Effector CD8-positive, alpha-beta T cell (primary cell): ENCODE measurements around the gene CAPN11.
"Not testable (repeated sequence)": the region's sequence is repeated elsewhere in the genome, so short reads cannot be mapped to it uniquely, and the experiment has no call there.

ENCODE experiments used
- DNase-seq: peaks from one replicate; lab custom pipeline; 2025; lab: John Stamatoyannopoulos, UW

Gene CAPN11

GRCh38 chr6:44181784-44182183 is 23.2 kb downstream of the CAPN11 start:
- not testable (repeated sequence) for DNase-seq

DNA sequence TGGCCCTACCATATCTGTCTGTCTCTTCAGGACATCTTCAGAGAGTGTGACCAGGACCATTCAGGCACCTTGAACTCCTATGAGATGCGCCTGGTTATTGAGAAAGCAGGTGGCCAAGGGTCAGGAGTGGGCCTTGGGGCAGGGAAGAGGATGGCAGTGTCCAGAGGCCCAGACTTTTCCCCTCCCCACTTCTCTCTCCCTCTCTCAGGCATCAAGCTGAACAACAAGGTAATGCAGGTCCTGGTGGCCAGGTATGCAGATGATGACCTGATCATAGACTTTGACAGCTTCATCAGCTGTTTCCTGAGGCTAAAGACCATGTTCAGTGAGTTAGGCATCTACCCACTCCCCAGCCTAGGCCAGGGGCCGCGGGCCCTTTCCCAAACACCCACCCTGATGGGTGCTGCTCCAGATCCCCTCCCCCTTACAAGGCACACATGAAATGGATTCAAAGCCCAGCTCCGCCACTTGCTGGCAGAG is 24.3 kb downstream of the CAPN11 start:
- no peak for DNase-seq

DNA sequence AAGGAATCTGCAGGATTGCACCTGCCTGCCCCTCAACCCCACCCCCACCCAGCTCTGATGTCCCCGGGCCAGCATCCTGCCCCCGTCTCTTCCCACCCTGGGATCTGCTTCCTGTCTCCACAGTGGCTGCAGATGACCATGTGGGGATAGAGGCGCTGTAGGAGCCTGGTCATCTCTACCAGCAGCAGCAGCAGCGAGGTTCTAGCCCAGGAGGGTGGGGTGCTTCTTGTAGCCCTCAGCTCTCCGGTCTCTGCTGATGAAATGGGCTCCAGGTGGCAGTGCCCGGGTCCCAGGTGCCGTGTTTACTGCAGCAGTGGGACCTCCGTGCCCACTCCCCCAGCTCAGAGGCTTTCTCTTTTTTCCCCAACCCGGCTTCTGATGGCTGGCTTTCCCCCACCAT is 25.2 kb downstream of the CAPN11 start:
- DNase-seq = no peak

DNA sequence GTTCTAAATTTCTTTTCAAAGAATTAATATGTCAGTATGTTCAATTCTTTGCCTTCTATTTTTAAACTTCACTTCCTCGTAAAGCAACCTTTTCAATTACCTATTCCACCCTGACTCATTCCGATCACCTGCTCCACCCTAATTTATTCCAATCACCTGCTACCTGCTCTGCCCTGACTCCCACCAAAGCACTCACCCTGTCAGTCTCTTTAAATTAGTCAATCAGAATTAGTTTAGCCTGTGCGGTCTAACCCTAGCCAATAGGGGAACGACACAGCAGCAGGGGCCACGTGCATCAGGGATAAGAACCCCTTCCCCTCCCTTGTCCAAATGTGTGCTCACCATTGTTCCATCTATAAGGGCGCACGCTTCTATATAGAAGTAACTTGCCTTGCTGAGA is 26.7 kb downstream of the CAPN11 start:
- not testable (repeated sequence) for DNase-seq

GRCh38 chr6:44185953-44186634 is 27.5 kb downstream of the CAPN11 start:
- DNase-seq = no peak

GRCh38 chr6:44186635-44187025 is 28.0 kb downstream of the CAPN11 start:
- DNase-seq = no peak

- DNase-seq = no peak
Measured at GRCh38 chr6:44188819-44189218, 30.2 kb downstream of the CAPN11 start.

GRCh38 chr6:44189257-44189656 is 30.6 kb downstream of the CAPN11 start:
- no peak for DNase-seq

- DNase-seq = no peak
Measured at GRCh38 chr6:44190715-44191114, 32.1 kb downstream of the CAPN11 start.

DNA sequence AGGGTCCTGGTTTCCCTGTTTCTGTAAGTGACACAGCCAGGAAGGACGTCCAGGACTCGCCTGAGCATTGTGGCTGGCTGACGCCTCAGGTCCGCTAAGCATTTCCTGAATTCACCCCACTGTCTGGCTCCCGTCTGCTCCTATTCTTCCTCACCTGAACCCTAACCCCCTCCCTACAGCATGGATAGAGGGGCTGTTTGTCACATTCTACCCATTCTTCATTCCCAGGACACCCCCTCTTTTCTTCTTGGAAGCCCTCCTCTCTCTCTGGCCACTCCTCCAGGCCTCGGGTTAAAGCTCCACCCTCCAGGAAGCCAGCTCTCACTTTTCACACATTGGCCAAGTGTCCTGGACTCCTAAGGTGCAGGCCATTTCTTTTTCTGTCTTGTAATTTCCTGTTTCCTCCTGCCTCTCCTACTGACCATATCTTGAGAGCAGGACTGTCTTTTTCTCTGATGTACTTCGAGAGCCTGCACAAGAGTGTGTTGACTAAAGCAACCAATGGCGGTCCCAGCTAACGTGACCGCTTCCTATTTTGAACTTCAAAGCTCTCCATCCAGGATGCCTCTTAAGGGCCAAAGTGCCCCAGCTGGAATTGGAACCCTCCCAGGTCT is 33.9 kb downstream of the CAPN11 start:
- no peak for DNase-seq

DNA sequence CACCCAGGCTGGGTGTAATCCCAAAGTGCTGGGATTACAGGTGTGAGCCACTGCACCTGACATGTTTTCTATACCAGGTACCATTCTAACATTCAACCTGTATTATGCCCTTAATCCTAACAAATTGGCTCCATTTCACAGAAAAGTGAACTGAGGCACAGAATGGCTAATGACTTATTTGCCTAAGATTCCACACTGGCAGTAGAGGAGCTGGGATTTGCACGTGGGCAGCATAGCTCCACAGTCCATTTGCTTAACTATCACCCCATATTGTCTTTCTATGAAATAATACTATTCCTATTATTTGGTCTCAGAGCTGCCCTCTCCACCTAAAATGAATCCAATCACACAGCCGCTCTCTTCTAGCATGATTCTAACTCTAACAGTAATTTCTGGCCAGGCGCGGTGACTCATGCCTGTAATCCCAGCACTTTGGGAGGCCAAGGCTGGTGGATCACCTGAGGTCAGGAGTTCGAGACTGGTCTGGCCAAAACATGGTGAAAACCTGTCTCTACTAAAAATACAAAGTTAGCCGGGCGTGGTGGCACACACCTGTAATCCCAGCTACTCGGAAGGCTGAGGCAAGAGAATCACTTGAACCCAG is 34.8 kb downstream of the CAPN11 start:
- DNase-seq = no peak

- no peak for DNase-seq
Measured at GRCh38 chr6:44194326-44194725, 35.7 kb downstream of the CAPN11 start.

GRCh38 chr6:44196351-44196750 is 37.7 kb downstream of the CAPN11 start:
- DNase-seq = not testable (repeated sequence)

GRCh38 chr6:44198684-44199083 is 40.1 kb downstream of the CAPN11 start:
- no peak for DNase-seq

- DNase-seq = no peak
Measured at GRCh38 chr6:44199883-44200282, 41.3 kb downstream of the CAPN11 start.

- DNase-seq = no peak
Measured at GRCh38 chr6:44201200-44201599, 42.6 kb downstream of the CAPN11 start.

GRCh38 chr6:44201638-44202303 is 43.2 kb downstream of the CAPN11 start:
- no peak for DNase-seq

- no peak for DNase-seq
Measured at GRCh38 chr6:44202332-44202971, 43.8 kb downstream of the CAPN11 start.

DNA sequence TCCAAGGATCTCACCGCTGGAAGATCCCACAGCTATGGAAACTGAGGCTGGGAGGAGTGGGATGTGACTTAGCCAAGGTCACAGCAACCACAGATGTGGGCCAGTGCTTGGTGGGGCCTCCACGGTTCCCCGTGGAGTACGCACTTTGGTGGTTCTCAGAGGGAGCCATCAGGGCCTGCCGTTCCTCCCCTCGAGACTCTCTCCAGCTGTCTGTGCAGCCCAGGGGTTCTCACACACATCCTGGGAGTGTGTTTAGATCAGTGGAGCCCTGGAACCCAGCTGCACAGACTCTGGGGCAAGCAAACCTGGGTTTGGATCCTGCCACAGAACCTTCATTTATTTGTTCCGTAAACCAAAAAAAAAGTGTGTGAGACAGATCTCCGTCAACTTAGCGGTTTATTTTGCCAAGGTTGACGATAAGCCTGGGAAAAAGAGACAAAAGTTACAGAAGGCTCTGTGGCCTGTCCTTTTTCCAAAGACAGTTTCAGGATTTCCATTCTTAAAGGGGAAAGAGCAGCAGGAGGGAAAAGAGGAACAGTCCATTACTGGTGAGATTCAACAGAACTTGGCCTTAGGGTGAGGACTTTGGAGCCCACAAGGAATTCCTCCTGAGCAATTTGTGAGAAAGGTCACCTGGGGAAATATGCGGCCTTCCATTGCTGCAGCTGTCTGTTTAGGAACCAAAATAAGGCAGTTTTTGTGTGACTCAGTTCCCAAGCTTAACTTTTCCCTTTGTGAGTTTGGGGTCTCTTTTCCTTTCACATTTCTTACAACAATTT is 44.5 kb downstream of the CAPN11 start:
- DNase-seq = no peak

- DNase-seq = no peak
Measured at GRCh38 chr6:44203955-44204354, 45.3 kb downstream of the CAPN11 start.

DNA sequence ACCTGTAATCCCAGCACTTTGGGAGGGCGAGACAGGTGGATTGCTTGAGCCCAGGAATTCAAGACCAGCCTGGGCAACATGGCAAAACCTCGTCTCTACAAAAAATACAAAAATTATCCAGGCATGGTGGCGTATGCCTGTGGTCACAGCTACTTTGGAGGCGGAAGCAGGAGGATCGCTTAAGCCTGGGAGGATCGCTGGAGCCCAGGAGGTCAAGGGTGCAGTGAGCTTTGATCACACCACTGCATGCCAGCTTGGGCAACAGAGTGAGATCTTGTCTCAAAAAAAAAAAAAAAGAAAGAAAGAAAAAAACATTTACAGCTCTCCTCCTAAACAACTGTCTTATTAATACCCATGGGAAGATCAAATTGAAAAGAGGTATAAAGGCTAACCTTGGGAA is 49.3 kb downstream of the CAPN11 start:
- DNase-seq = no peak
